GM12801 (cell line): ENCODE measurements around the gene CCDC77.

Experiments
- TF ChIP-seq, protein P1 (sequence below): IDR thresholded peaks from one replicate; pipeline ENCODE4 v1.5.1; 2011; ENCODE audit warnings: control low read depth; ENCODE audit not compliant: insufficient read length; ENCODE audit errors: extremely low read depth

Gene CCDC77

GRCh38 chr12:459050-459429, 57.6 kb downstream of the CCDC77 start:
- TF ChIP-seq, protein P1, sequence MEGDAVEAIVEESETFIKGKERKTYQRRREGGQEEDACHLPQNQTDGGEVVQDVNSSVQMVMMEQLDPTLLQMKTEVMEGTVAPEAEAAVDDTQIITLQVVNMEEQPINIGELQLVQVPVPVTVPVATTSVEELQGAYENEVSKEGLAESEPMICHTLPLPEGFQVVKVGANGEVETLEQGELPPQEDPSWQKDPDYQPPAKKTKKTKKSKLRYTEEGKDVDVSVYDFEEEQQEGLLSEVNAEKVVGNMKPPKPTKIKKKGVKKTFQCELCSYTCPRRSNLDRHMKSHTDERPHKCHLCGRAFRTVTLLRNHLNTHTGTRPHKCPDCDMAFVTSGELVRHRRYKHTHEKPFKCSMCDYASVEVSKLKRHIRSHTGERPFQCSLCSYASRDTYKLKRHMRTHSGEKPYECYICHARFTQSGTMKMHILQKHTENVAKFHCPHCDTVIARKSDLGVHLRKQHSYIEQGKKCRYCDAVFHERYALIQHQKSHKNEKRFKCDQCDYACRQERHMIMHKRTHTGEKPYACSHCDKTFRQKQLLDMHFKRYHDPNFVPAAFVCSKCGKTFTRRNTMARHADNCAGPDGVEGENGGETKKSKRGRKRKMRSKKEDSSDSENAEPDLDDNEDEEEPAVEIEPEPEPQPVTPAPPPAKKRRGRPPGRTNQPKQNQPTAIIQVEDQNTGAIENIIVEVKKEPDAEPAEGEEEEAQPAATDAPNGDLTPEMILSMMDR = no peak

GRCh38 chr12:459430-460258, 58.2 kb downstream of the CCDC77 start, which contains the start of gene B4GALNT3:
B4GALNT3 (plus strand) TSS chr12:459939; CDS start chr12:460377, 438 bp downstream.
- TF ChIP-seq, protein P1 = no peak

DNA sequence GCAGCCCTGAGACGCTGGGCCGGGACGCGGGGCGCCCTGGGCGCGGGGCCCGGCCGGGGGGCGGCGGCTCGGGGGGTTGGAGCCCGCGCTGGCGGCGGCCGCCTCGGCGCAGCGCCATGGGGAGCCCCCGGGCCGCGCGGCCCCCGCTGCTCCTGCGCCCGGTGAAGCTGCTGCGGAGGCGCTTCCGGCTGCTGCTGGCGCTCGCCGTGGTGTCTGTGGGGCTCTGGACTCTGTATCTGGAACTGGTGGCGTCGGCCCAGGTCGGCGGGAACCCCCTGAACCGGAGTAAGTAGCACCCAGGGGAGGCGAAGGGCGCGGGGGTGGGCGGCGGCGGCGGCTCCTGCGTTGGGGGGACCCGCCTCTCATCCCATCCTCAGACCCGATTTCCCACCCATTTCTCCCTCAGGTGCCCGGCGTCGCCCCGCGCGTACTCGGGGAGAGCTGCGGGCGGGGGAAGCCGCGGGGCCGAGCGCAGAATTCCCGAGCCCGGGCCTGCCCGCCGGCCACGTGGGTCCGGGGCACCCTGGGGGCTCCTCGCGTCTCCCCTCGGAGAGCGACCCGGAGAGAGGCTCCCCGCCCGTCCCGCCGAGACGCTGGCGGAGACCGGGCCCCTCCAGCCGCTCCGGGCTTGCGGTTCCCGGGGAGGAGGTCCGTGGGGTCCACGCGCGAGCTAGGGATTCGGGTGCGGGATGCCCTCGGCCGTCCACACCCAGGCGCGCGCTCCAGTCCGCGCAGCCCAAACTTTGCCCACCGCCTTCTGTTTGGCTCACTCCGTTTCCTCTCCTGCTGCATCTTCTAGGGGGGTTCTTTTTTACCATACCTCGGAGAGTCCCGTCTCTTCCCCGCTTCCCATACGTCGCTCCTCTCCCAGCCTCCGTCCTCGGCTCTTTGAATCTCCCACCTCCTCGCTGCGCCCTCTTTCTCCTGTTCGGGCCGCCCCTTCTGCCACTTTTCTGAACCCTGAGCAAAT, 59.1 kb downstream of the CCDC77 start:
- TF ChIP-seq, protein P1 = no peak

DNA sequence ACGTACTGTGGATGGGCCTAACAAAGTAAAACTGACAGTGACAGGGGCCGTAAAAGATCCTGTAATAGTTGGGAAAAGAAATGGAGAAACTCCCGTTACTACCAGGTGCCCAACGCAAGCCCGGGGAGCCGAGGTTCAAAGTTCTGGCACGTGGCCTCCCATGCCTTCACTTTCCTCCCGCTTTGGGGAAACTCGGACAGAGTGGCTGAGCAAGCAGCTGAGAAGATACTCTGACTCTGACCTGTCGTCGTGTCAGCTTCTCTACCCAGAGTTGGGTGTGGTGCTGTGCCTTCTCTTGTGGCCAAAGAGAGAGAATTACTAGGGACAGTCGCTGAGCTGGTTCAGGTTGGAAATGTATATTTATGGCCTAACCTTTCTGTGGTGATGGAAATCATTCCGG, 60.0 kb downstream of the CCDC77 start:
- TF ChIP-seq, protein P1 = no peak

DNA sequence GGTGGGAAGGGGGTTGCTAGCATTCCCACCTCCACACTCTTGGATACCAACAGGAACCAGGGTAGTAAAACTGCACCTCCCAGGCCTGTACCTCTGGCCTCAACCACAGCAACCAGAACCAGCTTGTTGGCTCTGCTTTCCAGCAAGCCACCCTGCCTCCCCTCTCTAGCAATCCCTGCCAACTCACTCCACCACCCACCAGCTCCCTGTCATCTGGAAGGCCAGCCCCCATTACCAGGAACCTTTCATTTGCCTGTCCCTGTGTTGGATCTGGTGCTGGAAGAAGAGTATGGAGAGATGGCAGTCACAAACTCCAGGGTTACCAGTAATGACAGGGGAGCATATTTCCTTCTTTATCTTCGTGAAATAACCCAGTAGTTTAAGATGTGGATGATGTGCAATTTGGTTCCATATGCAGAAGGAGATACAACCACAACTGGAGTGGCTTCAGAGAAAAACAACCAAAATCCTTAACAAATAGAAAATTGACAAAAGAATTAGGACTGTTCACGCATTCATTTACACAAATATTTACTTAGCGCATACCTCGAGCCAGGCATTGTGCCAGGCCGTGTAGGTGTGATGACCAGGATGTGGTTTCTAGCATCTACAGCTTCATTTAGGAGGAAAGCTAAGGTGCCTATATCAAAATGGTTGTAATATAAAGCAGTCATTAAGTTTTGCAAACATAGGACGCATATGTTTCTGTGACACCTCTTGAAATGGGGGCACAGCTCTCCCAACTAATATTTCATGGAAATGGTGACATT, 61.7 kb downstream of the CCDC77 start:
- TF ChIP-seq, protein P1 = no peak

GRCh38 chr12:464484-465267, 63.2 kb downstream of the CCDC77 start:
- TF ChIP-seq, protein P1 = no peak
